ENCODE data around the gene BCO1. TPM values are rescaled to one million over a fixed set of nuclear protein-coding genes. Genes with fewer than 3 reads are reported as not detected.
A peak's percentile ranks its signal among the peaks of the same experiment; 100 is the strongest.

Gene BCO1
- total RNA-seq, 4 donors from 2014 or later, result 0.11 to 0.42 (median 0.17) TPM; not detected in 1

GRCh38 chr16:81311762-81312161 is 73.3 kb downstream of the BCO1 start:
- Histone ChIP-seq H3K27me3 (no peaks in the 10 kb centered on the region), H3K27ac (replicated peaks in 1 of 4) (no peak overlapping the region), H3K4me3 (no peak overlapping the region), H3K36me3 (no peaks in the 10 kb centered on the region), H3K4me1 (peaks cover 21 to 44% (median 29%) of the 10 kb centered on the region in 4 donors), H3K9me3 (no peaks in the 10 kb centered on the region)
- DNase-seq (ENCODE audit: extremely low spot score), result no peak
- intact Hi-C loops (cut with DNase I), result loop anchor here (5.0 kb wide), 1 partner anchor 104 kb away; no protein-coding TSS in a partner anchor
- TF ChIP-seq EP300 (IDR thresholded peaks at IDR 0.05) (no peak), POLR2AphosphoS5 (IDR thresholded peaks at IDR 0.05) (no peak), POLR2A (IDR thresholded peaks at IDR 0.05; ENCODE audit: low read depth) (no peak), CTCF (IDR thresholded peaks at IDR 0.05) (no peak)

GRCh38 chr16:81313701-81314602 is 75.5 kb downstream of the BCO1 start:
- intact Hi-C loops (cut with DNase I), result loop anchor here (5.0 kb wide), 1 partner anchor 107 kb away; no protein-coding TSS in a partner anchor
- H3K4me3 ChIP-seq, result peak overlapping the region; percentile 88 to 93 (median 90)
- peak overlapping the region; percentile 91 to 96 (median 94) for H3K27ac ChIP-seq (replicated peaks in 1 of 4)
- no peaks in the 10 kb centered on the region for H3K27me3 ChIP-seq
- H3K9me3 ChIP-seq, result no peaks in the 10 kb centered on the region
- no peak for TF ChIP-seq POLR2A (IDR thresholded peaks at IDR 0.05; ENCODE audit: low read depth)
- no peak for TF ChIP-seq CTCF (IDR thresholded peaks at IDR 0.05)
- no peak for TF ChIP-seq EP300 (IDR thresholded peaks at IDR 0.05)
- WGBS, result 2% methylated on average over 15 of the region's 16 CpGs
- peaks cover 25 to 57% (median 40%) of the 10 kb centered on the region in 4 donors for H3K4me1 ChIP-seq
- no peak for DNase-seq (ENCODE audit: extremely low spot score)
- no peaks in the 10 kb centered on the region for H3K36me3 ChIP-seq

- intact Hi-C loops (cut with DNase I), result loop anchor here (5.0 kb wide), 2 partner anchors 52 to 107 kb away; no protein-coding TSS in a partner anchor
Measured at GRCh38 chr16:81314603-81315270, 76.2 kb downstream of the BCO1 start, which contains the start of gene GAN. Gene GAN, plus strand, starts transcription at chr16:81314962. Its CDS starts 152 bp downstream, at chr16:81315114.

More at GRCh38 chr16:81314603-81315270, 76.2 kb downstream of the BCO1 start, which contains the start of gene GAN:
- DNase-seq (ENCODE audit: extremely low spot score), result peak; percentile 99
- H3K9me3 ChIP-seq, result no peaks in the 10 kb centered on the region
- peak within 1 kb of the TSS; percentile 91 to 96 (median 94) for H3K27ac ChIP-seq (replicated peaks in 1 of 4)
- H3K4me1 ChIP-seq, result peaks cover 30 to 65% (median 47%) of the 10 kb centered on the region in 4 donors
- no peaks in the 10 kb centered on the region for H3K27me3 ChIP-seq
- WGBS, result 0% methylated on average over 8 of the region's 75 CpGs
- H3K36me3 ChIP-seq, result no peaks in the 10 kb centered on the region
- TF ChIP-seq EP300 (IDR thresholded peaks at IDR 0.05) (no peak), POLR2A (IDR thresholded peaks at IDR 0.05; ENCODE audit: low read depth) (peak; percentile 73), CTCF (IDR thresholded peaks at IDR 0.05) (no peak), POLR2AphosphoS5 (IDR thresholded peaks at IDR 0.05) (peak; percentile 96 to 97)
- H3K4me3 ChIP-seq, result peak within 1 kb of the TSS; percentile 88 to 93 (median 90)
